Nephron progenitor cell (in vitro differentiated cells): Measurements from ENCODE around the gene UBE2M.
A peak's percentile ranks its signal among the peaks of the same experiment; 100 is the strongest.

Source experiments
- DNase-seq: peaks from one replicate; pipeline ENCODE4 v3.0.0; 2021
- H3K27ac Mint-ChIP-seq: 2 replicates; pipeline ENCODE4 v1.8.0; 2021; ENCODE audit warnings: mild to moderate bottlenecking, moderate library complexity, mixed read lengths
- H3K27me3 Mint-ChIP-seq: 2 replicates; pipeline ENCODE4 v1.8.0; 2021; ENCODE audit warnings: mild to moderate bottlenecking, low read depth, mixed read lengths; ENCODE audit not compliant: poor library complexity
- H3K36me3 Mint-ChIP-seq: 2 replicates; pipeline ENCODE4 v1.8.0; 2021; ENCODE audit warnings: low read depth, mixed read lengths
- H3K4me1 Mint-ChIP-seq: 2 replicates; pipeline ENCODE4 v1.8.0; 2021; ENCODE audit warnings: mixed read lengths
- H3K4me3 Mint-ChIP-seq: 2 replicates; pipeline ENCODE4 v1.8.0; 2021; ENCODE audit warnings: mild to moderate bottlenecking, moderate library complexity, mixed read lengths
- H3K9me3 Mint-ChIP-seq: 2 replicates; pipeline ENCODE4 v1.8.0; 2021; ENCODE audit warnings: mild to moderate bottlenecking, moderate library complexity, mixed read lengths
- CTCF ChIP-seq: fragments of 200-600 bp; sonication (generic); IDR thresholded peaks from 2 replicates; pipeline ENCODE4 v1.5.0; 2021; ENCODE audit warnings: antibody characterized with exemption

The UBE2M gene

GRCh38 chr19:58522709-58523108 is 35.7 kb downstream of the UBE2M start:
- Mint-ChIP-seq H3K9me3 (no peaks in the 10 kb centered on the region), H3K27me3 (peaks cover under 1% of the 10 kb centered on the region), H3K27ac (no peak overlapping the region), H3K4me1 (peaks cover 39% of the 10 kb centered on the region), H3K36me3 (no peaks in the 10 kb centered on the region), H3K4me3 (no peak overlapping the region)
- no peak for TF ChIP-seq CTCF
- DNase-seq = no peak

GRCh38 chr19:58521651-58522050 is 36.8 kb downstream of the UBE2M start:
- peak overlapping the region; percentile 87 for H3K27ac Mint-ChIP-seq
- DNase-seq = no peak
- H3K4me1 Mint-ChIP-seq = peaks cover 34% of the 10 kb centered on the region
- no peaks in the 10 kb centered on the region for H3K36me3 Mint-ChIP-seq
- H3K9me3 Mint-ChIP-seq = no peaks in the 10 kb centered on the region
- TF ChIP-seq CTCF = no peak
- H3K4me3 Mint-ChIP-seq = peak overlapping the region; percentile 71
- no peaks in the 10 kb centered on the region for H3K27me3 Mint-ChIP-seq

GRCh38 chr19:58520257-58520599 is 38.2 kb downstream of the UBE2M start:
- H3K36me3 Mint-ChIP-seq = peaks cover 6% of the 10 kb centered on the region
- DNase-seq = no peak
- H3K9me3 Mint-ChIP-seq = no peaks in the 10 kb centered on the region
- no peak for TF ChIP-seq CTCF
- peaks cover 45% of the 10 kb centered on the region for H3K4me1 Mint-ChIP-seq
- H3K27me3 Mint-ChIP-seq = no peaks in the 10 kb centered on the region
- H3K4me3 Mint-ChIP-seq = peak overlapping the region; percentile 90
- peak overlapping the region; percentile 99 for H3K27ac Mint-ChIP-seq

- peak; percentile 44 for TF ChIP-seq CTCF
- Mint-ChIP-seq H3K4me3 (peak within 1 kb of the TSS; percentile 90), H3K36me3 (peaks cover 7% of the 10 kb centered on the region), H3K27ac (peak within 1 kb of the TSS; percentile 99), H3K4me1 (peaks cover 50% of the 10 kb centered on the region), H3K9me3 (no peaks in the 10 kb centered on the region), H3K27me3 (no peaks in the 10 kb centered on the region)
- DNase-seq = peak; percentile 92
These were observed 38.8 kb downstream of the UBE2M start, which contains the start of gene ZBTB45 for GRCh38 chr19:58519355-58520256. Gene ZBTB45 (minus strand): TSS chr19:58519810. CDS start chr19:58517673, 2,137 bp downstream.

- TF ChIP-seq CTCF = no peak
- Mint-ChIP-seq H3K36me3 (peaks cover 7% of the 10 kb centered on the region), H3K4me1 (peaks cover 56% of the 10 kb centered on the region), H3K4me3 (peak overlapping the region; percentile 90), H3K27me3 (no peaks in the 10 kb centered on the region), H3K9me3 (no peaks in the 10 kb centered on the region), H3K27ac (peak overlapping the region; percentile 99)
- DNase-seq = peak; percentile 74
These were observed 39.4 kb downstream of the UBE2M start for GRCh38 chr19:58519087-58519354.
